ENCODE results near the gene AMN1. TPM values are rescaled to one million over a fixed set of nuclear protein-coding genes. Genes with fewer than 3 reads are reported as not detected.

AMN1 gene
- total RNA-seq, 1 donor from 2014 or later, result 11.5 TPM

Other genes starting within 250 kb of the AMN1 start
- 37.1 TPM for gene DENND5B, start 137.9 kb downstream of the AMN1 start, total RNA-seq
- gene ETFBKMT, start 69.3 kb downstream of the AMN1 start, total RNA-seq, result 6.4 TPM
- gene RESF1, start 230.4 kb upstream of the AMN1 start, total RNA-seq, result 21.7 TPM